ENCODE measurements around the gene CTSS.

CTSS gene

GRCh38 chr1:150809651-150810050 lies 44.1 kb upstream of the CTSS start:
- no peak overlapping the region for H3K4me2 ChIP-seq (ENCODE audit: low read depth, low read length)
- no peak overlapping the region for H3K4me3 ChIP-seq (ENCODE audit: low read length)
- H3K9ac ChIP-seq (ENCODE audit: low read length), result no peak overlapping the region
- H4K20me1 ChIP-seq (ENCODE audit: insufficient read depth, low read length), result no peaks in the 10 kb centered on the region
- H3K27me3 ChIP-seq (replicated peaks; ENCODE audit: insufficient read depth, low read length), result no peaks in the 10 kb centered on the region
- H3K9me3 ChIP-seq (replicated peaks; ENCODE audit: insufficient read depth, low read length), result no peaks in the 10 kb centered on the region
- TF ChIP-seq EZH2phosphoT487 (IDR thresholded peaks at IDR 0.05; ENCODE audit: low read length) (no peak), CTCF (IDR thresholded peaks at IDR 0.05; ENCODE audit: low read length) (no peak), EZH2 (optimal IDR thresholded peaks at IDR 0.05; ENCODE audit: low read depth, low read length) (no peak)
- no peak overlapping the region for H2AFZ ChIP-seq (ENCODE audit: low read length)
- no peaks in the 10 kb centered on the region for H3F3A ChIP-seq (ENCODE audit: insufficient read depth, low read length)
- no peak for DNase-seq
- H3K27ac ChIP-seq (ENCODE audit: low read length), result no peak overlapping the region
- H3K36me3 ChIP-seq (replicated peaks; ENCODE audit: insufficient read depth, low read length), result 0 out of 2 replicates have a peak, but pooled peaks cover 5% of the 10 kb centered on the region
- no peaks in the 10 kb centered on the region for H3K4me1 ChIP-seq (ENCODE audit: low read length)
- no peaks in the 10 kb centered on the region for H3K79me2 ChIP-seq (ENCODE audit: low read length)
- H3K9me2 ChIP-seq (replicated peaks; ENCODE audit: insufficient read depth, low read length), result no peaks in the 10 kb centered on the region

- Histone ChIP-seq H3K9me2 (replicated peaks; ENCODE audit: insufficient read depth, low read length) (no peaks in the 10 kb centered on the region), H3K36me3 (replicated peaks; ENCODE audit: insufficient read depth, low read length) (0 out of 2 replicates have a peak, but pooled peaks cover 5% of the 10 kb centered on the region), H3K27me3 (replicated peaks; ENCODE audit: insufficient read depth, low read length) (no peaks in the 10 kb centered on the region), H3K4me2 (ENCODE audit: low read depth, low read length) (no peak overlapping the region), H4K20me1 (ENCODE audit: insufficient read depth, low read length) (no peaks in the 10 kb centered on the region), H3K4me3 (ENCODE audit: low read length) (no peak overlapping the region), H2AFZ (ENCODE audit: low read length) (no peak overlapping the region), H3F3A (ENCODE audit: insufficient read depth, low read length) (no peaks in the 10 kb centered on the region), H3K79me2 (ENCODE audit: low read length) (no peaks in the 10 kb centered on the region), H3K9ac (ENCODE audit: low read length) (no peak overlapping the region), H3K4me1 (ENCODE audit: low read length) (no peaks in the 10 kb centered on the region), H3K27ac (ENCODE audit: low read length) (no peak overlapping the region), H3K9me3 (replicated peaks; ENCODE audit: insufficient read depth, low read length) (no peaks in the 10 kb centered on the region)
- no peak for DNase-seq
- TF ChIP-seq EZH2 (optimal IDR thresholded peaks at IDR 0.05; ENCODE audit: low read depth, low read length), result no peak
- TF ChIP-seq EZH2phosphoT487 (IDR thresholded peaks at IDR 0.05; ENCODE audit: low read length), result no peak
- no peak for TF ChIP-seq CTCF (IDR thresholded peaks at IDR 0.05; ENCODE audit: low read length)
Measured at GRCh38 chr1:150808846-150809245, 43.3 kb upstream of the CTSS start.

GRCh38 chr1:150808121-150808520 lies 42.5 kb upstream of the CTSS start, which contains the start of gene CTSK:
Gene CTSK (minus strand): TSS chr1:150808260. CDS start chr1:150806805, 1,455 bp downstream.
- no peak within 1 kb of the TSS for H3K4me3 ChIP-seq (ENCODE audit: low read length)
- H3K27me3 ChIP-seq (replicated peaks; ENCODE audit: insufficient read depth, low read length), result no peaks in the 10 kb centered on the region
- DNase-seq, result no peak
- no peak within 1 kb of the TSS for H3K4me2 ChIP-seq (ENCODE audit: low read depth, low read length)
- H3K27ac ChIP-seq (ENCODE audit: low read length), result no peak within 1 kb of the TSS
- no peak within 1 kb of the TSS for H3K9ac ChIP-seq (ENCODE audit: low read length)
- no peaks in the 10 kb centered on the region for H3K4me1 ChIP-seq (ENCODE audit: low read length)
- H3F3A ChIP-seq (ENCODE audit: insufficient read depth, low read length), result no peaks in the 10 kb centered on the region
- TF ChIP-seq EZH2 (optimal IDR thresholded peaks at IDR 0.05; ENCODE audit: low read depth, low read length) (no peak), CTCF (IDR thresholded peaks at IDR 0.05; ENCODE audit: low read length) (no peak), EZH2phosphoT487 (IDR thresholded peaks at IDR 0.05; ENCODE audit: low read length) (no peak)
- H2AFZ ChIP-seq (ENCODE audit: low read length), result no peak within 1 kb of the TSS
- no peaks in the 10 kb centered on the region for H4K20me1 ChIP-seq (ENCODE audit: insufficient read depth, low read length)
- no peaks in the 10 kb centered on the region for H3K9me3 ChIP-seq (replicated peaks; ENCODE audit: insufficient read depth, low read length)
- H3K9me2 ChIP-seq (replicated peaks; ENCODE audit: insufficient read depth, low read length), result no peaks in the 10 kb centered on the region
- 0 out of 2 replicates have a peak, but pooled peaks cover 5% of the 10 kb centered on the region for H3K36me3 ChIP-seq (replicated peaks; ENCODE audit: insufficient read depth, low read length)
- no peaks in the 10 kb centered on the region for H3K79me2 ChIP-seq (ENCODE audit: low read length)

All from MM.1S (cell line).